Measurements from ENCODE around the gene GOT1. TPM values are rescaled to one million over a fixed set of nuclear protein-coding genes. Genes with fewer than 3 reads are reported as not detected.

Gene GOT1
- total and polyA plus RNA-seq, 2 experiments from 2014 or later: 36.8 to 37.7 TPM

DNA sequence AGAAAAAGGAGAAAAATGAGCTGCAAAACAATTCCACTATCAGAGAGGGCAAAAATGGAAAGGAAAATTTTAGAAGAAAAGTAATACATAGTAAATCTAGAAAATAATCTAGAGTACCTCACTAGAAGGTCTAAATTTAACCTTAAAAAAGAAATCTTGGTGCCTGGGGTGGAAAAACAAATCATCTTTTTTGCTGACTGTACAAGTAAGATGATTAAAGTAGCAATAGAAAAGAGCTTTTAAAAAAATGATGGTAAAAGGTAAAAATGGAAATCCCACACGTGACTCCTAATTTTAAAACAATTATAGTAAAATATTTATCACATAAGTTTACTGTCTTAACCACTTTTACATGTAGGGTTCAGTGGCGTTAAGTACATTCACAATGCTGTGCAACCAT is 28.8 kb upstream of the GOT1 start (continued):
- TF ChIP-seq ETS1 (IDR thresholded peaks at IDR 0.05): no peak
- TF ChIP-seq EZH2phosphoT487 (IDR thresholded peaks at IDR 0.05; ENCODE audit: unreplicated experiment): no peak

DNA sequence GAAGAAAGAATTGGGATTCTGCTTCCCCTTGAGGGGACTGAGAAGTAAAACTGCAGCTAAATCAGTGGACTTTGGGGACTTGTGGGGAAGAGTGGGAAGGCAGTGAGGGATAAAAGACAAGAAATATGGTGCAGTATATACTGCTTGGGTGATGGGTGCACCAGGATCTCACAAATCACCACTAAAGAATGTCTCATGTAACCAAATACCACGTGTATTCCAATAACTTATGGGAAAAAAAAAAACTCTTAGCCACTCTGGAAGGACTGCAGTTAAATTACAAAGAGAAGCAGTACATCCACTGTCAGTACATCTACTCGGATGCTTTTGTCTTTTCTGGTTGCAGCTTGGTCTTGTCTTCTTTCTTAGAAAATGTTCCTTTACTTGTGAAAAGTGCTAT is 27.4 kb upstream of the GOT1 start:
- no peak overlapping the region for H2AFZ ChIP-seq
- no peaks in the 10 kb centered on the region; the same call in 2 of the 3 replicates for H3K4me1 Mint-ChIP-seq
- no peak overlapping the region for H3K4me3 ChIP-seq
- H3K79me2 ChIP-seq (replicated peaks; ENCODE audit: insufficient read depth): no peaks in the 10 kb centered on the region
- H3K4me3 Mint-ChIP-seq: no peak overlapping the region
- no peaks in the 10 kb centered on the region for H3K4me1 ChIP-seq (ENCODE audit: insufficient read depth)
- no peak overlapping the region for H3K4me2 ChIP-seq
- no peaks in the 10 kb centered on the region for H3K9me3 Mint-ChIP-seq
- H3K27me3 ChIP-seq (ENCODE audit: insufficient read depth): no peaks in the 10 kb centered on the region
- H3F3A ChIP-seq (replicated peaks; ENCODE audit: low read depth): no peaks in the 10 kb centered on the region
- no peaks in the 10 kb centered on the region for H3K36me3 ChIP-seq (ENCODE audit: insufficient read depth)
- H3K27ac ChIP-seq (ENCODE audit: low read depth): no peak overlapping the region
- ATAC-seq (no peak), DNase-seq (ENCODE audit: low spot score) (no peak)
- H3K27me3 Mint-ChIP-seq (ENCODE audit: insufficient read depth, low read depth, poor library complexity): peaks cover 6% of the 10 kb centered on the region
- no peak overlapping the region for H3K27ac Mint-ChIP-seq
- H3K36me3 Mint-ChIP-seq (ENCODE audit: low read depth): no peaks in the 10 kb centered on the region
- no peaks in the 10 kb centered on the region; the same call in 1 of the 2 replicates for H3K9me2 ChIP-seq (ENCODE audit: insufficient read depth)
- no peaks in the 10 kb centered on the region for H4K20me1 ChIP-seq (replicated peaks; ENCODE audit: insufficient read depth)
- TF ChIP-seq ZNF331 (CRISPR knock-in tag; IDR thresholded peaks at IDR 0.05; ENCODE audit: low read depth): no peak
- TF ChIP-seq EZH2phosphoT487 (IDR thresholded peaks at IDR 0.05; ENCODE audit: unreplicated experiment): no peak
- no peak for TF ChIP-seq STAT1 (IDR thresholded peaks at IDR 0.05; ENCODE audit: unreplicated experiment)
- TF ChIP-seq NANOG (IDR thresholded peaks at IDR 0.05; ENCODE audit: borderline replicate concordance): no peak
- TF ChIP-seq, protein P1, sequence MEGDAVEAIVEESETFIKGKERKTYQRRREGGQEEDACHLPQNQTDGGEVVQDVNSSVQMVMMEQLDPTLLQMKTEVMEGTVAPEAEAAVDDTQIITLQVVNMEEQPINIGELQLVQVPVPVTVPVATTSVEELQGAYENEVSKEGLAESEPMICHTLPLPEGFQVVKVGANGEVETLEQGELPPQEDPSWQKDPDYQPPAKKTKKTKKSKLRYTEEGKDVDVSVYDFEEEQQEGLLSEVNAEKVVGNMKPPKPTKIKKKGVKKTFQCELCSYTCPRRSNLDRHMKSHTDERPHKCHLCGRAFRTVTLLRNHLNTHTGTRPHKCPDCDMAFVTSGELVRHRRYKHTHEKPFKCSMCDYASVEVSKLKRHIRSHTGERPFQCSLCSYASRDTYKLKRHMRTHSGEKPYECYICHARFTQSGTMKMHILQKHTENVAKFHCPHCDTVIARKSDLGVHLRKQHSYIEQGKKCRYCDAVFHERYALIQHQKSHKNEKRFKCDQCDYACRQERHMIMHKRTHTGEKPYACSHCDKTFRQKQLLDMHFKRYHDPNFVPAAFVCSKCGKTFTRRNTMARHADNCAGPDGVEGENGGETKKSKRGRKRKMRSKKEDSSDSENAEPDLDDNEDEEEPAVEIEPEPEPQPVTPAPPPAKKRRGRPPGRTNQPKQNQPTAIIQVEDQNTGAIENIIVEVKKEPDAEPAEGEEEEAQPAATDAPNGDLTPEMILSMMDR (conservative IDR thresholded peaks at IDR 0.05; ENCODE audit: low read depth in 2 of 2): no peak
- TF ChIP-seq REST (IDR thresholded peaks at IDR 0.05; ENCODE audit: unreplicated experiment): no peak
- no peak for TF ChIP-seq JUNB (IDR thresholded peaks at IDR 0.05; ENCODE audit: unreplicated experiment)
- no peak for TF ChIP-seq ZNF114 (CRISPR knock-in tag; IDR thresholded peaks at IDR 0.05)
- no peak for TF ChIP-seq POLR2AphosphoS5 (IDR thresholded peaks at IDR 0.05; ENCODE audit: low read depth)
- TF ChIP-seq EZH2 (IDR thresholded peaks at IDR 0.05; ENCODE audit: low read depth, unreplicated experiment): no peak
- TF ChIP-seq CREB1 (CRISPR knock-in tag; IDR thresholded peaks at IDR 0.05; ENCODE audit: low read depth): no peak
- TF ChIP-seq ZNF462 (CRISPR knock-in tag; IDR thresholded peaks at IDR 0.05): no peak
